Subcutaneous adipose tissue (tissue), 4 donors: ENCODE data around the gene BLVRA. TPM values are rescaled to one million over a fixed set of nuclear protein-coding genes. Genes with fewer than 3 reads are reported as not detected.

Source experiments
- total RNA-seq, 4 donors: library from RNA; depleted of rRNA; stranded (reverse); fragments of >200 nt; gene quantifications; one replicate each; pipeline ENCODE4 v1.1.0, GENCODE V29; 2016
- TF ChIP-seq, protein P1 (sequence below): fragments of 450-650 bp; IDR thresholded peaks from one replicate; pipeline ENCODE4 v1.5.1; 2016; ENCODE audit warnings: low read depth, mild to moderate bottlenecking, control low read depth, antibody characterized with exemption, moderate library complexity

BLVRA gene
- total RNA-seq, 4 donors from 2014 or later = 68.0 to 81.2 (median 72.9) TPM

DNA sequence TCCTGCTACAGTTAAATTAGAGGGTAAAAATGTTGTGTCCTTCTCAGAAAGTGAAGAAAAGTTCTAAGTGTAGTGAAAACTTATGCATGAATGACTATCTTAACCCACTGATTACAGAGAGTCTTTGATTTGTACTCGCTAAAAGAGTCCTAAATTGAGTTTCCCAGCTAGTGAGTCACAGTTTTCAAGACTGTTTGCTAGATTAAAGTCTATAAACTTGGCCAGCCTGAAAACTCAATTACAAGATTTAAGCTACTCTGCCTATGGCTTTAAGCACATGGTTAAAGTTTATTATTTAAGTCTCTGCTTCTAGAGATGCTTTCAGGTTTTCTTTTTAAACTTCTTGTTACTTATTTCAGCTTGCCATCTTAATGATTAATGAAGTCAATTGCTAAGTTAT, 66.5 kb downstream of the BLVRA start:
- TF ChIP-seq, protein P1, sequence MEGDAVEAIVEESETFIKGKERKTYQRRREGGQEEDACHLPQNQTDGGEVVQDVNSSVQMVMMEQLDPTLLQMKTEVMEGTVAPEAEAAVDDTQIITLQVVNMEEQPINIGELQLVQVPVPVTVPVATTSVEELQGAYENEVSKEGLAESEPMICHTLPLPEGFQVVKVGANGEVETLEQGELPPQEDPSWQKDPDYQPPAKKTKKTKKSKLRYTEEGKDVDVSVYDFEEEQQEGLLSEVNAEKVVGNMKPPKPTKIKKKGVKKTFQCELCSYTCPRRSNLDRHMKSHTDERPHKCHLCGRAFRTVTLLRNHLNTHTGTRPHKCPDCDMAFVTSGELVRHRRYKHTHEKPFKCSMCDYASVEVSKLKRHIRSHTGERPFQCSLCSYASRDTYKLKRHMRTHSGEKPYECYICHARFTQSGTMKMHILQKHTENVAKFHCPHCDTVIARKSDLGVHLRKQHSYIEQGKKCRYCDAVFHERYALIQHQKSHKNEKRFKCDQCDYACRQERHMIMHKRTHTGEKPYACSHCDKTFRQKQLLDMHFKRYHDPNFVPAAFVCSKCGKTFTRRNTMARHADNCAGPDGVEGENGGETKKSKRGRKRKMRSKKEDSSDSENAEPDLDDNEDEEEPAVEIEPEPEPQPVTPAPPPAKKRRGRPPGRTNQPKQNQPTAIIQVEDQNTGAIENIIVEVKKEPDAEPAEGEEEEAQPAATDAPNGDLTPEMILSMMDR = no peak

DNA sequence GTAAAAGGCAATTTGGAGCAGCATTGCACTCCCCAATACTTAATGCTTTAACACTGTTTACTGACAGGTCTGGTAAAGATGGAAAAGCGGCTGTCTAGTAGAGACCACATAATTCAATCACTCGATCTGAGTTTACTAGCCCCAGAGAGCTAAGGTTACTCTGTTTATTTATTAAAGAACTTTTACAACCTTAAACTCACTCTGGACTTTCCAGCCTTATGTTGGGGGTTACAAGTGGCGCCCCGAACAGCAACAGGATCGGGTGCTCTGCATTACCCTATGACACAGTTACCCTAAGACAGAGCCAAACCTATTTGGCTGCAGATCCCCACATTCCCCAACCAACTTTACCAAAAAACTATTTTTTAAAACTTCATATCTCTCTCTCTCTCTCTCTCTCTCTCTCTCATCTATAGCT, 66.9 kb downstream of the BLVRA start:
- TF ChIP-seq, protein P1 = no peak

DNA sequence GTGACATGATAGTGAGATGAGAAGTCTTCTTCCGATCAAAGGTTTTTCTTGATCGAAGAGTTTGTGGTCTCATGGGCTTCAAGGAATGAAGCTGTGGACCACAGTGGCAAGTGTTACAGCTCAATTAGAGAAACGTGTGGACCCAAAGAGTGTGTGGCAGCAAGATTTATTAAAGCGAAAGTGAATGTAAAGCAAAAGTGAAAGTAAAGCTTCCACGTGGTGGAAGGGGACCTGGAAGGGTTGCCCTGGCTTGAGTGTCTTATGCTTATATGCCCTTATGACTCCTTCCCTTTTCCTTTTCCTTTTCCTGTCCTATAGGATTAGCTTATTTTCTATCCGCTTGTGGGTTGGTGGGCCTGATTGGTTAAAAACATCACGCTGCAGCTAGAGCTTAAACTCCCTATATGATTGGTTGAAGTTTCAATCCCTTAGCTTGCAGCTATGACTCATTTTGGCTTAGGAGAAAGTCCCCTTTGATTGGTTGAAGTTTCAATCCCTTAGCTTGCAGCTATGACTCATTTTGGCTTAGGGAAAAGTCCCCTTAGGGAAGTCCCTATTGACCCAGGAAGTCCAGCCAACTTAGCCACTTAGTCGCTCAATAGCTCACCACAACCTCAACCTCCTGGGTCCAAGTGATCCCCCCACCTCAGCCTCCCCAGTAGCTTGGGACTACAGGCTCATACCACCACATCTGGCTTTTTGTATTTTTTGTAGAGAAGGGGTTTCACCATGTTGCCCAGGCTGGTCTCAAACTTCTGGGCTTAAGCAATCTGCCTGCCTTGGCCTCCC, 76.2 kb downstream of the BLVRA start:
- TF ChIP-seq, protein P1 = no peak

DNA sequence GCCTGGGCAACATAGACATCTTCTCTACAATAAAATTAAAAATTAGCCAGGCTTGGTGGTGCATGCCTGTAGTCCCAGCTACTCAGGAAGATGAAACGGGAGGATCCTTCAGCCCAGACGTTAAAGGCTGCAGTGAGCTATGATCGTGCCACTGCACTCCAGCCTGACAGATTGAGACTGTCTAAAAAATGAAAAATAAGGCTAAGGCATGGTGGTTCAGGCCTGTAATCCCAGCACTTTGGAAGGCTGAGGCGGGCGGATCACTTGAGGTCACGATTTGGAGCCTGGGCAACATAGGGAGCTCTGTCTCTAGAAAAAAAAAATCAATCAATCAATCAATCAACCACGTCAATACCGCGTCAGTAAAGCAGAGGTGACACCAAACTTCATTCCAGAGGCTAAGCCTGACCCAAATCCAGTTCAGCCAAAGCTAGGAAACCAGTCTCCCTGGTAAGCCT, 79.8 kb downstream of the BLVRA start:
- TF ChIP-seq, protein P1 = no peak

DNA sequence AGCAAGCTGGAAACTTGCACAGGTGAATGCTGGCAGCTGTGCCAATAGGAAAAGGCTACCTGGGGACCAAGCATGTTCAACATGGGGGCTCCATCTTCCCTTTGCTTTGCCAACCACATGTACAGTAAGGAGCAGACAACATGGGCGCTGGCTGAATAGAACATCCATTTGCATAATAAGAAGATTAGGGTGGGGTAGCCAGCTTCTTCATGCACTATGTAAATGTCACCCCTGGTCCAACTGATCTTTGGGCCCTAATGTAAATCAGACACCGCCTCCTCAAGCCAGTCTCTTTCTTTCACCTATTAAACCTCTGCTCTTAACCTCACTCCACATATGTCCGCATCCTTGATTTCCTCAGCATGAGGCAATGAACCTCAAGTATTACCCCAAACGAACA, 84.8 kb downstream of the BLVRA start:
- TF ChIP-seq, protein P1 = no peak

DNA sequence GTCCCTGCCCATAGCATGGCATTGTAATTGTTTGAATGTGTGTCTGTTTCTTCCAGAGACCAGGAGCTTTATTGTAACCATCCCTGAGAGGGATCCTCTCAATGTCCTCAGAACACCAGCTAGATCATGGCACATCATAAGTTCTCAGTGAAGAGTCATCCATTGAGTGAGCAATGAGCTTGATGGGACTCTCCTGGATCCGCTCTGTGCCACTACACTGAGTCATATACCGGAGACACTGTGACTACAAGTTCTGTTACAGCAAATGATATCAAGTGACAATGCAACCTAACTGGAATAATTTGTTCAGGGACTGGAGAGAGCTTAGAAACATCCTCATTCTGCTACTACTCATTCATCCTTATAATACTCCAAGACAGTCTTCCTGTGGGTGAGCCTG, 85.8 kb downstream of the BLVRA start:
- TF ChIP-seq, protein P1 = no peak

DNA sequence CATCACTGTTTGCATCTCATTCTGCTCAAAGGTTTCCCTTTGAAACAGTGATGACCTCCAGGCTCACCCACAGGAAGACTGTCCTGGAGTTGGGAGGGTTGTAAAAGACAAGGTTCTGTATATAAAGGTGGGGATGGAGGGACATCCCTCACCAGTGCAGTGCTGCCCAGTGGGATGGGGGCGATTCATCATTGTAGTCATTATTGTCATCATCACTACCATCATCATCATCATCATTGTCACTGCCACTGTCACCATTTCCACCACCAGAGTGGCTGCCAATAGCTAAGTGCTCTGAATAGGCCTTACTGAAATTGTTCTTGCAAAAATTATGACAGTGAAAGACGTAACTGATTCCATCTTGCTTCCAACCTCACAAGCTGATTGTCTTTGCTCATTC, 86.2 kb downstream of the BLVRA start:
- TF ChIP-seq, protein P1 = no peak
